ENCODE measurements around the gene TSPAN1.

Gene TSPAN1

GRCh38 chr1:46159516-46159915, 15.4 kb upstream of the TSPAN1 start:
- in situ Hi-C loops (cut with MboI; ENCODE audit: low sequenced_read_pairs) = no loop called here

- in situ Hi-C loops (cut with MboI; ENCODE audit: low sequenced_read_pairs) = no loop called here
Observed at GRCh38 chr1:46160212-46160611, 14.7 kb upstream of the TSPAN1 start.

- in situ Hi-C loops (cut with MboI; ENCODE audit: low sequenced_read_pairs) = no loop called here
Observed at GRCh38 chr1:46166521-46167462, 8.1 kb upstream of the TSPAN1 start.

GRCh38 chr1:46168477-46168876, 6.4 kb upstream of the TSPAN1 start:
- in situ Hi-C loops (cut with MboI; ENCODE audit: low sequenced_read_pairs) = no loop called here

- in situ Hi-C loops (cut with MboI; ENCODE audit: low sequenced_read_pairs) = no loop called here
Observed at GRCh38 chr1:46169811-46170454, 5.0 kb upstream of the TSPAN1 start.

DNA sequence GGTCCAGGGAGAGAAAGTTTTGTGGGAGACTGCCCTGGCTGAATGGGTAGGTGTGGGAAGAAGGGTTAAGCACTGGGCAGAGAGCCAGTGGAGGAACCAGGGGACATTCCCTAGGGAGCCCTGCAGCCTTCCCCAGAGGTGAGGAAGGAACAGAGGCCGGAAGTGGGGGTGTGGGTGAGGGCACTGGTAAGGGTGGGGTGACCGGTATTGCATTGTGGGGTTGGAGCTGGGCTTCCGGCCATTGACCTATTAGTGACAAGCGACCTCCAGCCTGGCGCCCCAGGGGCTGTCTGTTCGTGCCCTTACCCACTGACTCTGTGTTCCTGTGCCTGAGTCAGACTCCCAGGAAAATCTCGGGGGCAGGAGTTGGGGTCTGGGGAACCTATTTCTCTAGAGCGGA, 3.5 kb upstream of the TSPAN1 start:
- in situ Hi-C loops (cut with MboI; ENCODE audit: low sequenced_read_pairs) = no loop called here

GRCh38 chr1:46171871-46172270, 3.0 kb upstream of the TSPAN1 start:
- in situ Hi-C loops (cut with MboI; ENCODE audit: low sequenced_read_pairs) = no loop called here

DNA sequence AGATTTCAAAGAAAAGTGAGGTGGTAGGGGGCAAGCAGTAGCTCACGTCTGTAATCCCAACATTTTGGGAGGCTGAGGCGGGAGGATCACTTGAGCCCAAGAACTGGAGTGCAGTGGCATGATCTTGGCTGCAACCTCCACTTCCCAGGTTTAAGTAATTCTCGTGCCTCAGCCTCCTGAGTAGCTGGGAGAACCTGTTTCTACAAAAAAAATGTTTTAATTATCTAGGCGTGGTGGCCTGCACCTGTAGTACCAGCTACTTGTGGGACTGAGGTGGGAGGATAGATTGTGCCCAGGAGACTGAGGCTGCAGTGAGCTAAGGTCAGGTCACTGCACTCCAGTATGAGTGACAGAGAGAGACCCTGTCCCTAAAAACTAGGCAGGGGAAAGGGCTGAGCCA, 2.6 kb upstream of the TSPAN1 start:
- in situ Hi-C loops (cut with MboI; ENCODE audit: low sequenced_read_pairs) = no loop called here

DNA sequence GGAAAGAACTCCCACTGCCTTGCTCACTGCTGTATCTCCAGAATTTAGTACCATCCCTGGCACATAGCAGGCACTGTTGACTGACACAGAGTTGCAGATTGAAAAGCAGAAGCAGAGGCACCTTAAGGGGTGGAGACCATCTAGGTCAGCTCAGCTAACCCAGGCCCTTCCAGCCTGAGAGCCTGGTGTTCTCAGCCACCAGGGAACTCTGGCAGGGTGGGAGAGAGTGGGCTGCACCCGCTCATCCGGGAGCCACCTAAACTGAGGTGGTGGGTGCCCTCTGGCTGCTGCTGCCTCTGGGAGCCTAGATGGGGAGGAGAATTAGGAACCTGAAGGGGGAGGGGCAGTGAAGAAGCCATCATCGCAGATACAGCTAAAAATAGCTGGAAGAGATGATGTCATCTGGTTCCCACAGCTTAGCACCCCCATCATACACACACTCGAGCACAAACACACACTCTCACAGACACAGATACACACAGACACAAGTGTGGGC, 1.5 kb upstream of the TSPAN1 start:
- in situ Hi-C loops (cut with MboI; ENCODE audit: low sequenced_read_pairs) = no loop called here

GRCh38 chr1:46175243-46175642, 356 bp downstream of the TSPAN1 start:
- in situ Hi-C loops (cut with MboI; ENCODE audit: low sequenced_read_pairs) = loop anchor here (5.0 kb wide), 1 partner anchor 138 kb away; no protein-coding TSS in a partner anchor

- in situ Hi-C loops (cut with MboI; ENCODE audit: low sequenced_read_pairs) = loop anchor here (5.0 kb wide), 1 partner anchor 139 kb away; no protein-coding TSS in a partner anchor
Observed at GRCh38 chr1:46176211-46176865, 1.5 kb downstream of the TSPAN1 start, which contains the start of gene P3R3URF. P3R3URF (minus strand) TSS chr1:46176488; CDS start chr1:46176471, 17 bp downstream.

DNA sequence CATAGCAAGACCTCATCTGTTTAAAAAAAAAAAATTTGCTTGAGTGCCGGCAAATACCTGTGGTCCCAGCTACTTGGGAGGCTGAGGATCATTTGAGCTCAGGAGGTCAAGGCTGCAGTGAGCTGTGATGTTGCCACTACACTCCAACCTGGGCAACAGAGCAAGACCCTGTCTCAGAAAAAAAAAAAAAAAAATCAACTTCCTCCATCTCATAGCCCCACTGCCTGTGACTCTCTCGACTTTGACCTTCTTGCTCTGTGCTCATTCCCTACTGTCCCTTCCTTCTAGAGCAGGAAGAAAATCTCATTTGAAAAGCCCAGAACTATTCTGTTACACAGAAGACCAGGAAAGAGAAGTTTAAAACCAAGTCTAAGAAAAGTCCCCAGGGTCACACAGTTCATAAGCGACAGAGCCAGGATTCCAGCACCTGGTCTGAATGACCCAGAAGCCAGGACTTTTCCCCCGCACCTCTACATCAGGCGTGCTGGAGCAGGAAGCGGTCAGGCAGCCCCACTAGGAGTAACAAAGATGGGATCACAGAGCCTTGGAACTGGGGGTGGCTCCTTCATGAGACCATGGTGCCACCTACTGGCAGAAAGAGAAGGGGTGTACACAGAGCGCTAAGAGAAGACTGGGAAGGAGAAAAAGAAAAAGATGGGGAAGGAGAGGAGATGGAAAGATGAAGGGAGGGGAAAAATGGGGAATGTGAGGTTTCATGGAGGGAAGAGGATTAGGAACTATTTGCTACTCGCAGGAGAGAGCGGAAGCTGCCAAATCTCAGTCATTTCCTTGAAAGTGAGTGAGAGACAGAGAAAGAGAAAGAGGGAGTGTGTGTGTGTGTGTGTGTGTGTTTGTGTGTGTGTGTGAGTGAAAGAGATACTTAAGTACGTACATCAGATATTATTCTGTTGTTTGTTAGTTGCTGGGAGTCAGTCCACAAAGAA, 4.5 kb downstream of the TSPAN1 start:
- in situ Hi-C loops (cut with MboI; ENCODE audit: low sequenced_read_pairs) = loop anchor here (5.0 kb wide), 1 partner anchor 142 kb away; no protein-coding TSS in a partner anchor

- in situ Hi-C loops (cut with MboI; ENCODE audit: low sequenced_read_pairs) = no loop called here
Observed at GRCh38 chr1:46180082-46180616, 5.3 kb downstream of the TSPAN1 start.

GRCh38 chr1:46181343-46182260, 6.7 kb downstream of the TSPAN1 start:
- in situ Hi-C loops (cut with MboI; ENCODE audit: low sequenced_read_pairs) = no loop called here

GRCh38 chr1:46183079-46183847, 8.4 kb downstream of the TSPAN1 start:
- in situ Hi-C loops (cut with MboI; ENCODE audit: low sequenced_read_pairs) = no loop called here

DNA sequence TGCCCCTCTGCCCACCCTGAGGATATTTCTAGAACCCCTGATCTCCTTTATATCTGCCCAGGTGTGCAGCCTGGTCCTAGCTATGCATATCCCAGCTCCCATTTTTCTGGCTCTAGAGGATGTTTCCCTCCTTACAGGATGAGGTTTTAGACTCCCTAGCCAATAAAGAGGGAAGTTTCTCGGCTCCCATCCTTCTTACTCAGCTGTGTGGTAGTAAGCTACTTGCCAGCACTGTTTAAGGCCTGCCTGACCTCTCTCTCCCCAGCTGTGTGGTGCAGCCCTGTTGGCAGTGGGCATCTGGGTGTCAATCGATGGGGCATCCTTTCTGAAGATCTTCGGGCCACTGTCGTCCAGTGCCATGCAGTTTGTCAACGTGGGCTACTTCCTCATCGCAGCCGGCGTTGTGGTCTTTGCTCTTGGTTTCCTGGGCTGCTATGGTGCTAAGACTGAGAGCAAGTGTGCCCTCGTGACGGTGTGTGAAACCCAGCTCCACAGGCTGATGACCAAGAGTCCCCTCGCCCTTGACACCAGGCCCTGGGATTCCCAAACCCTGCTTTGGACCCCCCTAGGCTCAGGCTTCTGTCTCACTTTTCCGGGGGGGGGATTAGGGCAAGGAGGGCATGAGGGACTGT, 9.2 kb downstream of the TSPAN1 start:
- in situ Hi-C loops (cut with MboI; ENCODE audit: low sequenced_read_pairs) = no loop called here

DNA sequence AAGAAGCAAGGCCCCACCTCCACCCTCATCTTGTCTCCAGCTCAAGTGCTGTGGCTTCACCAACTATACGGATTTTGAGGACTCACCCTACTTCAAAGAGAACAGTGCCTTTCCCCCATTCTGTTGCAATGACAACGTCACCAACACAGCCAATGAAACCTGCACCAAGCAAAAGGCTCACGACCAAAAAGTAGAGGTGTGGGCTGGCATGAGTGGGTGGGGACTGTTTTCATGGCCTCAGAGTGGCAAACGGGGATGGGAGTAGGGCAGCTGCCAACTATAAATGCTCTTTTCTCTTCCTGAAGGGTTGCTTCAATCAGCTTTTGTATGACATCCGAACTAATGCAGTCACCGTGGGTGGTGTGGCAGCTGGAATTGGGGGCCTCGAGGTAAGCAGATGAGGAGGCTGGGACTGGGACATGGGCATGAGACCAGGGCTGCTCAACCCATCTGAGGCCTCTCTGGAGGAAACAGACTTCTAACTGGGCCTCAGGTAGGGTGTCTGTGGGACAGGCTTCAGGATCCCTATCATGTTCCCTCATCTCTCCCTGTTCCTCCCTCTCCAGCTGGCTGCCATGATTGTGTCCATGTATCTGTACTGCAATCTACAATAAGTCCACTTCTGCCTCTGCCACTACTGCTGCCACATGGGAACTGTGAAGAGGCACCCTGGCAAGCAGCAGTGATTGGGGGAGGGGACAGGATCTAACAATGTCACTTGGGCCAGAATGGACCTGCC, 10.2 kb downstream of the TSPAN1 start:
- in situ Hi-C loops (cut with MboI; ENCODE audit: low sequenced_read_pairs) = no loop called here
